CD4-positive, alpha-beta T cell treated with Interleukin-17A for 4 hours (primary cell): ENCODE data around the gene HADH.
"Not testable (repeated sequence)": the region's sequence is repeated elsewhere in the genome, so short reads cannot be mapped to it uniquely, and the experiment has no call there.

ENCODE experiments used
- DNase-seq: peaks from one replicate; pipeline ENCODE4 v3.0.0-alpha.2; 2020; ENCODE audit warnings: mixed read lengths

The HADH gene

GRCh38 chr4:107989537-107990386 lies at the start of gene HADH:
Gene HADH (plus strand): TSS chr4:107989889. CDS start chr4:107989933, 44 bp downstream.
- DNase-seq = peak; percentile 96

- DNase-seq = no peak
Observed at GRCh38 chr4:107945809-107946208, 43.9 kb upstream of the HADH start.

- DNase-seq = no peak
Observed at GRCh38 chr4:107950746-107951540, 38.7 kb upstream of the HADH start.

GRCh38 chr4:107951551-107951950 lies 38.1 kb upstream of the HADH start:
- no peak for DNase-seq

GRCh38 chr4:107956011-107956410 lies 33.7 kb upstream of the HADH start:
- DNase-seq = no peak

- DNase-seq = no peak
Observed at GRCh38 chr4:107966903-107967302, 22.8 kb upstream of the HADH start.

- DNase-seq = not testable (repeated sequence)
Observed at GRCh38 chr4:107967519-107967918, 22.2 kb upstream of the HADH start.

GRCh38 chr4:107967921-107968320 lies 21.8 kb upstream of the HADH start:
- DNase-seq = not testable (repeated sequence)

- no peak for DNase-seq
Observed at GRCh38 chr4:107970063-107970798, 19.5 kb upstream of the HADH start.

- DNase-seq = no peak
Observed at GRCh38 chr4:107972605-107973004, 17.1 kb upstream of the HADH start.

- no peak for DNase-seq
Observed at GRCh38 chr4:107974523-107974922, 15.2 kb upstream of the HADH start.

- DNase-seq = no peak
Observed at GRCh38 chr4:107977482-107977881, 12.2 kb upstream of the HADH start.

GRCh38 chr4:107977966-107978705 lies 11.6 kb upstream of the HADH start:
- no peak for DNase-seq

GRCh38 chr4:107978716-107979451 lies 10.8 kb upstream of the HADH start:
- DNase-seq = no peak

- DNase-seq = no peak
Observed at GRCh38 chr4:107987916-107988762, 1.6 kb upstream of the HADH start.

GRCh38 chr4:107988763-107989035 lies 990 bp upstream of the HADH start:
- no peak for DNase-seq

GRCh38 chr4:107989162-107989536 lies 540 bp upstream of the HADH start:
- no peak for DNase-seq

GRCh38 chr4:107991945-107992630 lies 2.4 kb downstream of the HADH start:
- DNase-seq = no peak

- no peak for DNase-seq
Observed at GRCh38 chr4:107993969-107994368, 4.3 kb downstream of the HADH start.

GRCh38 chr4:107994894-107995293 lies 5.2 kb downstream of the HADH start:
- DNase-seq = no peak
